Measurements from ENCODE around the gene MRPS9. TPM values are rescaled to one million over a fixed set of nuclear protein-coding genes. Genes with fewer than 3 reads are reported as not detected.

The MRPS9 gene
- total and polyA plus RNA-seq, 2 donors (not counting 3 experiments of a cell fraction or from before 2014, with no cell fraction given), result 14.5 to 23.9 TPM

GRCh38 chr2:105081006-105081601, 43.2 kb downstream of the MRPS9 start:
- no peaks in the 10 kb centered on the region for H3K4me1 ChIP-seq (ENCODE audit: control insufficient read depth, extremely low read depth, insufficient read depth, low read length)
- ChIA-PET POLR2A (no interaction called here), CTCF (no interaction called here)
- H2AFZ ChIP-seq (ENCODE audit: low read depth, low read length), result no peak overlapping the region
- no peaks in the 10 kb centered on the region for H3K36me3 ChIP-seq (ENCODE audit: control insufficient read depth in 2 of 2, extremely low read depth in 1 of 2, insufficient read depth in 2 of 2, low read length in 2 of 2)
- no peak overlapping the region for H3K4me3 ChIP-seq (replicated peaks in 1 of 3; ENCODE audit: insufficient read depth in 1 of 3, low read depth in 1 of 3, low read length in 3 of 3)
- H3K9me1 ChIP-seq (replicated peaks; ENCODE audit: control insufficient read depth, extremely low read depth, insufficient read depth, low read length), result no peaks in the 10 kb centered on the region
- H3K79me2 ChIP-seq (ENCODE audit: control insufficient read depth, insufficient read depth, low read length), result no peaks in the 10 kb centered on the region
- intact Hi-C loops (cut with micrococcal nuclease) (no loop called here), dilution Hi-C loops (cut with MboI; ENCODE audit: extremely low pct_ligation_motif_present, low sequenced_read_pairs) (no loop called here)
- no peak overlapping the region for H3K9ac ChIP-seq (replicated peaks; ENCODE audit: extremely low read depth, insufficient read depth, low read length)
- no peak for FAIRE-seq
- no TSS peak for BruUV-seq (replicated peaks)
- no peaks in the 10 kb centered on the region for H3K27me3 ChIP-seq (ENCODE audit: control insufficient read depth in 2 of 2, insufficient read depth in 2 of 2, low read length in 2 of 2)
- H3K27ac ChIP-seq (ENCODE audit: insufficient read depth, low read depth, low read length), result no peak overlapping the region
- no peak overlapping the region for H3K4me2 ChIP-seq (ENCODE audit: insufficient read depth, low read length)
- peak; percentile 38 for DNase-seq (ENCODE audit: low read depth, low spot score)
- H4K20me1 ChIP-seq (replicated peaks; ENCODE audit: control insufficient read depth, extremely low read depth, insufficient read depth, low read length), result no peaks in the 10 kb centered on the region
- H3K9me3 ChIP-seq (replicated peaks; ENCODE audit: control insufficient read depth, insufficient read depth, low read length), result no peaks in the 10 kb centered on the region
- TF ChIP-seq POLR2AphosphoS5 (IDR thresholded peaks at IDR 0.05; ENCODE audit: insufficient read depth, low read depth, low read length), result no peak
- TF ChIP-seq JUN (IDR thresholded peaks at IDR 0.05; ENCODE audit: borderline replicate concordance, insufficient read depth, insufficient read length, low read depth), result no peak
- TF ChIP-seq EZH2 (IDR thresholded peaks at IDR 0.05; ENCODE audit: borderline replicate concordance, low read depth, low read length, severe bottlenecking), result no peak
- TF ChIP-seq, protein P1, sequence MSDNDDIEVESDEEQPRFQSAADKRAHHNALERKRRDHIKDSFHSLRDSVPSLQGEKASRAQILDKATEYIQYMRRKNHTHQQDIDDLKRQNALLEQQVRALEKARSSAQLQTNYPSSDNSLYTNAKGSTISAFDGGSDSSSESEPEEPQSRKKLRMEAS (IDR thresholded peaks at IDR 0.05; ENCODE audit: insufficient read depth, insufficient read length), result no peak

DNA sequence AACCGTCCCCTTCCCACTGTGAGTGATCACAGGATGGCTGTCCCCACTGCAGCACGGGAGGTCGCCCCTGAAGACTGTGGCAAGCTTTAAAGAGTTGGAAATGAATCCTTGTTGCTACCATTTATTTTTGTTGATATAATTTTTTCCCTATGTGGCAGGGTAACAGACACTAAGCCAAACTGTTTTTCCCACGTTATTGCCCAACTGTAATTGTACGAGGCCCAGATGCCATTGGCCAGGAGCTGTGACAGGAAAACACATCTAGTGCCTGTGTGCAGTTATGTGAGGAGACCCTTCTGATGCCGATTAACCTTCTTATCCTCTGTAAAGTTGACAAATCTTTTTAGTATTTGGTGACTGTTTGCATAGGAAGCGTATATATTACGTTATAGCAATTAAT, 44.2 kb downstream of the MRPS9 start:
- Histone ChIP-seq H3K79me2 (ENCODE audit: control insufficient read depth, insufficient read depth, low read length) (no peaks in the 10 kb centered on the region), H2AFZ (ENCODE audit: low read depth, low read length) (no peak overlapping the region), H3K27me3 (ENCODE audit: control insufficient read depth in 2 of 2, insufficient read depth in 2 of 2, low read length in 2 of 2) (no peaks in the 10 kb centered on the region), H3K9me1 (replicated peaks; ENCODE audit: control insufficient read depth, extremely low read depth, insufficient read depth, low read length) (no peaks in the 10 kb centered on the region), H4K20me1 (replicated peaks; ENCODE audit: control insufficient read depth, extremely low read depth, insufficient read depth, low read length) (no peaks in the 10 kb centered on the region), H3K4me1 (ENCODE audit: control insufficient read depth, extremely low read depth, insufficient read depth, low read length) (no peaks in the 10 kb centered on the region), H3K36me3 (ENCODE audit: control insufficient read depth in 2 of 2, extremely low read depth in 1 of 2, insufficient read depth in 2 of 2, low read length in 2 of 2) (no peaks in the 10 kb centered on the region), H3K4me2 (ENCODE audit: insufficient read depth, low read length) (no peak overlapping the region), H3K27ac (ENCODE audit: insufficient read depth, low read depth, low read length) (no peak overlapping the region), H3K9ac (replicated peaks; ENCODE audit: extremely low read depth, insufficient read depth, low read length) (no peak overlapping the region), H3K9me3 (replicated peaks; ENCODE audit: control insufficient read depth, insufficient read depth, low read length) (no peaks in the 10 kb centered on the region), H3K4me3 (replicated peaks in 1 of 3; ENCODE audit: insufficient read depth in 1 of 3, low read depth in 1 of 3, low read length in 3 of 3) (no peak overlapping the region)
- intact Hi-C loops (cut with micrococcal nuclease), result no loop called here
- ChIA-PET POLR2A (no interaction called here), CTCF (no interaction called here)
- TF ChIP-seq EZH2 (IDR thresholded peaks at IDR 0.05; ENCODE audit: borderline replicate concordance, low read depth, low read length, severe bottlenecking), result no peak
- TF ChIP-seq CTCF (IDR thresholded peaks at IDR 0.05; ENCODE audit: extremely low read depth in 1 of 2, insufficient read depth in 1 of 2, low read depth in 1 of 2, low read length in 2 of 2), result no peak
- no peak for TF ChIP-seq POLR2A (IDR thresholded peaks at IDR 0.05; ENCODE audit: low read depth, low read length)
- TF ChIP-seq FOS (IDR thresholded peaks at IDR 0.05; ENCODE audit: borderline replicate concordance, insufficient read depth, low read length), result no peak
- no peak for TF ChIP-seq JUN (IDR thresholded peaks at IDR 0.05; ENCODE audit: borderline replicate concordance, insufficient read depth, insufficient read length, low read depth)
- TF ChIP-seq GATA2 (IDR thresholded peaks at IDR 0.05; ENCODE audit: insufficient read depth, insufficient read length, low read depth, low read length), result no peak
- TF ChIP-seq POLR2AphosphoS5 (IDR thresholded peaks at IDR 0.05; ENCODE audit: insufficient read depth, low read depth, low read length), result no peak
- TF ChIP-seq, protein P1 (IDR thresholded peaks at IDR 0.05; ENCODE audit: insufficient read depth, insufficient read length), result no peak
- TF ChIP-seq MYC (IDR thresholded peaks at IDR 0.05; ENCODE audit: low read depth, low read length), result no peak
- FAIRE-seq, result no peak
- DNase-seq (ENCODE audit: low read depth, low spot score), result no peak
- dilution Hi-C loops (cut with MboI; ENCODE audit: extremely low pct_ligation_motif_present, low sequenced_read_pairs), result no loop called here
- no TSS peak for BruUV-seq (replicated peaks)

All from endothelial cell of umbilical vein (primary cell).